Brain pericyte (primary cell): ENCODE measurements around the gene CPNE8.

Source experiments
- DNase-seq: peaks from one replicate; pipeline ENCODE4 v3.0.0-alpha.2; 2012; ENCODE audit warnings: low read depth, low spot score

CPNE8 gene

DNA sequence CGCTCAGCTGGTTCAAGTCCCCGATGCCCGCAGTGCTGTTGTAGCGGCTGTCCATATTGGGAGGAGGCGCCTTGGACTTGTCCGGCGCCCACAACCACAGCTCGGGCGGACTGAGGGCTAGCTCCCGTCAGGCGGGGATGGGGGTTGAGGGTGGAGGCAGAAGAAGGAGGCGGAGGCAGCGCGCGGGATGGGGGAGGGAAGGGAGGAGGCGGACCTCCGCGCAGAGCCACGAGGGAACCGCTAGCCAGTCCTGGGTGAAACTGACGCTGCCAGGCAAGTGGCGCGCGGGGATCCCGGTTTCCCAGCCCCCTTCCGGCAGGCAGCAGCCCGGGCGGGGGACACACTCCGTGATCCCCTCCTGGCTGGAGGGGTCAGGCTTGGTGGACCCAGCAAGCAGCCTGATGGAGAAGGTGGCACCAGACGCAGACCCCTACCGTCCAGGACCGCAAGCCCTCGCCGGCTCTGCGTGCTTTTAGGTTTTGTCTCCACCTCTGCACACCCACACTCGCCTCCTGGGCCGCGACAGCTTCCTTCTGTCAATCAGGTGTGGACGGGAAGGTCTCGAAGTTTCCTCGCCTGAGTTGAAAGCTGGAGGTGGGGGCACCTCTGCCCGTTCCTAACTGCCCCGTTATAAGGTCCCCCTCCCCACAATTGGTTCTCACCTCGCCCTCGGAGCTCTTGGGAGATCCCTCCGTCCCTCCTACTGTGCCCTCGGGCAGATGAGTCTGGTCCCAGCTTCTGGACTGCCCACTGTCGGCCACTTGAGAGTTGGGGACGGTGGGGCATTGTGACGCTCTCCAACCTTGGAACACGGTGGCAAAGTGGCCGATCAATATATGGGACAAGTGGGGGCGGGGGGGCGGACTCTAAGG is at the start of gene CPNE8:
TSS of gene CPNE8 (minus strand) at position 112 of the 872 bp plus-strand sequence. CDS start at position 55, 57 bp downstream.
- DNase-seq: no peak

DNA sequence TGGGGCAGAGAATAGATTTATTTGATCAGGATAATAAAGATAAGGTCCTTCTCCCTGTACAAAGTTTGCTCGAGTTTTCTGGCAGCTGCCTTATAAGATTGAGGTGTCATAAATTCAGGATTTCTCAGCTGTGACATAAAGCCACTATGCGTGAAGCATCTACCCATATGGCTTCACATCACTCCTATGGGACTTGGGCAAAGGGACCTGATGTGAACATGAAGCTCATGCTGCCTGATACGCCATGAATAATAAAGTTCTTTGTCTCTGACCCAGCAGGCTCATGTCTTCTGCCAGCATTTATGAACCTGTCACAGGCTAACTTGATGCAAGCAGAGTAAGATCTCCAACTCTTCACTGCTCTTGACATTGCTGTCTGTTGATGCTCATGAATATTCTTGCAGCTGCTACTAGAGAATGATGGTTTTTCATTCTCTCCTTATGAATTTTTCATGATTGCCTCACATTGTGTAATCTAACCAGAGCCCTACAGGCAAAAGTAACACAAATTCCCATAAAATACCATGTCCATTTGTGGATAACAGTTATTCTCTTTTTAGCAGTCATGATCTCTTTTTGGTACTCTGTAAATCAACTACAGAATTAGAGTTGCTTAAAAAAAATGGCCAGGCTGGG is 49.0 kb upstream of the CPNE8 start:
- no peak for DNase-seq

DNA sequence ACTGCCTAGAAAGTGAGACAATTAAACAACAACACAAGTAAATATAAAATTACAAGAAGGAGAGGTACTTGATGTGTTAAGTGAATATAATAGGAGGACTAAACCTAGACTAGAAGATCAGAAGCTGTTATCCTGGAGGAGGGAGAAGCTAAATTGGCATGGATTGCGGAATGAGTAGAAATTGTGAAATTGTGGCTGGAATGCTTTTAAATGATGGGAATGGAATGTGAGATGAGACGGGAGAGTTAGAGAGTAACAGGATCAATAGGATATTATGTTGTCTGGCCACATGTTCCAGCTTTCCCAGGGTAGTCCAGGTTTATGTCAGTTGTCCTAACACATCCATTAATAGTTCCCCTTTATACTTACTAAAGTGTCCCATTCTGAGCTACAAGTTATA is 44.0 kb upstream of the CPNE8 start:
- no peak for DNase-seq

DNA sequence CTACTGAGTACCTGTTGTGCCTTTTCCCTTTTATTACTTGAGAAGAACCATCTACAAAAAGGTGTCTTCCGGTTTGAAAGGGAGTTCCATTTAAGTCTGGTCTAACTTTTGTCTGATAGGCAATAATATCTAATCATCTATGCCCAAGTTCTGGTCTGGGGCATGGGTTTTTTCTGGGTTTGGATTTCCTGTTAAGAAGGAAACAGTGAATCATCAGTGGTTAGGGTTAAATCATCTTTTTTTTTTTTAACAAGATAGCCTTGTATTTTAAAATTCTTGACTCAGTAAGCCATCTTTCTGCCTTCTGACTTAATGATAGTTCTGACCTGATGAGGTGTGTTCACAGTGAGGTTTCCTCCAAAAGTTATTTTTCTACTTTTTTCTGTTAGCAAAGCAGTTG is 29.3 kb upstream of the CPNE8 start:
- DNase-seq: no peak

DNA sequence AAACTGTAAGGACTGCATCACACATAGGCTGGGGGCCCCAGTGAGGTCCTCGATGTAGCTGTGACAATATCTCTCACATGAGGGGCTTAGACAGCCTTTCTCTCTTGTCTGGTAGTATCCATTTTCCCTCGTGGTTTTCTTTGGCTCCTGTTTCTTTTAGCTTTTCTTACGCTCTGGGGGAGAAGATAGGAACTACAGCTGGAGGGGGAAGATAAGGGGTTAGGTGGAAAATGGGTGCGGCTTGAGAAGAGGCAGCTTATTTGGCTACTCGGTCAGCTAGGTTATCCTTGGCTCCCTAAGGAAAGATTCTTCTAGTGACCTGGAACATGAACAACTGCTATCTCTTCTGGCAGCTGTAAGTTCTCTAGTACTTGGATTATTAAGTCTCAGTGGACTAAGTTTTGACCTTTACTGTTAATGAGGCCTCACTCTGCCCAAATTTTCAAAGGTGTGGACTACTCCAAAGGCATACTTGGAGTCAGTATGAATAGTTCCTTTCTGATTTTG is 28.7 kb upstream of the CPNE8 start:
- no peak for DNase-seq

DNA sequence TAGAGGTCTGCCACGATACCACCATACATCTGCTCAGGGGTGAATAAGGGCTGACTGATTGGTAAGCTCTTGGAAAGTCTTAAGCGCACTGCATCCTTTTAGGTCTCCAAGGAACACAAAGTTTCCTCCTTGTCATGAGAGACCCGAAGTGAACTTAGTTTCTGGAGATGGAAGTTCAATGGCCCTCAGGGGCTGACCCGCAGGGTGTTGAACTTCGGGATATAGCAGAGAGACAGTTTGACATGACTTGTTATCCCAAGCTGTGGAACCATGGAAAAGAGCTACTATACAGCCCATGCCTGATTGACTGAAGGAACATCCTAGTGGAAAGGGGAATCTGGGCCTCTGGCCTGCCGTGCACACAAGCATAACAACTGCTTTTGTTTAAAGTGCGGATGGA is 26.9 kb upstream of the CPNE8 start:
- no peak for DNase-seq

DNA sequence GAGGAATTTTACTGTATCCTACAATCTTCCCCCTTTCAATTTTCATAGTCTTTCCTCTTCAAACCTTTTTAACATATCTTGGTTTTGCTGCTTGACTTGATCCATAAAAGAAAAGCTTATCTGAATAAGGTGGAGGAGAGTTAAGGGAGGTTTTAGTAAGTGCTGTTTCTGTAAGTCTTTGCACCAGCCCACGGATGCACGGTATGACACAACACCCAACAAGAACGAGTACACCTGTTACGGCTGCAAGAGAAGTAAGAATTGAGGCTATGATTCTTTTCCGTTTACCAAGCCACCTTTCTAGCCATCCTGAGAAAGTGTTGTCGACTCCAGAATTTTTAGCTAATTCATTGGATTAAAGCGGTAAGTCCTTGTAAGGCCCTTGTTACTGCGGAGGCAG is 26.1 kb upstream of the CPNE8 start:
- DNase-seq: no peak

DNA sequence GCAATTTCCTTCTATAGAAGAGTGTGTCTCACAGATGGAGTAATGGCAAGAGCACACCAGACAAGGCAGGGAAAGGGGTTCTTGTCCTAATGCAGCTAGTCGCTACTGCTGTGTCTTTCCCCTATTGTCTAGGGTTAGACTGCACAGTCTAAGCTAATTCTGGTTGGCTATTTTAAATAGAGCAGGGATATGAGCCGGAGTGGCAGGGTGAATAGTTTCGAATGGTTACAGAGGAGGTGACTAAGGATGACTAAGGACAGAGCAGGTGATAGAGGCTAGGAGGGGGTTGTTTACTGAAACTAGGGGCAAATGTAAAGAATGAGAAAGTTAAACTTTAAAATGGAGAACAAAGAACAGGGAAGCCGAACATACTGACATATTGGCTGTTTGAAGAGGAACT is 25.6 kb upstream of the CPNE8 start:
- DNase-seq: no peak

DNA sequence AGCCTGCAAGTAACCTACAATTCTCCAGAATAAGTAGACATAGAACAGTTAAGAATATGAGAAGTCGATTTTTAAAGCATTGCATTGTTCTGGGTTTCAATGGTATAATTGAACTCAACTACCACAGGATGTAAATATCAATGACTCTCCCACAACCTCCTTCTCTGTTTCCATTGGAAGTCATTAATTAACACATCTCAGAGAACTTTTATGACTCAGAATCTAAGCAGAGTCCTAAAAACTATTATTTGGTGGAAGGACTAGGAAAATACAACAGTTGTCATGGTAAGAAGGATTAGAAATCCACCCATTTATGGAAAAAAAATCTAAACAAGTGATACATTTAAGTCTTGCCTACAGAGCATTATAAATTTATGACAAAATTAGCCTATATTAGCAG is 21.1 kb upstream of the CPNE8 start:
- DNase-seq: no peak

DNA sequence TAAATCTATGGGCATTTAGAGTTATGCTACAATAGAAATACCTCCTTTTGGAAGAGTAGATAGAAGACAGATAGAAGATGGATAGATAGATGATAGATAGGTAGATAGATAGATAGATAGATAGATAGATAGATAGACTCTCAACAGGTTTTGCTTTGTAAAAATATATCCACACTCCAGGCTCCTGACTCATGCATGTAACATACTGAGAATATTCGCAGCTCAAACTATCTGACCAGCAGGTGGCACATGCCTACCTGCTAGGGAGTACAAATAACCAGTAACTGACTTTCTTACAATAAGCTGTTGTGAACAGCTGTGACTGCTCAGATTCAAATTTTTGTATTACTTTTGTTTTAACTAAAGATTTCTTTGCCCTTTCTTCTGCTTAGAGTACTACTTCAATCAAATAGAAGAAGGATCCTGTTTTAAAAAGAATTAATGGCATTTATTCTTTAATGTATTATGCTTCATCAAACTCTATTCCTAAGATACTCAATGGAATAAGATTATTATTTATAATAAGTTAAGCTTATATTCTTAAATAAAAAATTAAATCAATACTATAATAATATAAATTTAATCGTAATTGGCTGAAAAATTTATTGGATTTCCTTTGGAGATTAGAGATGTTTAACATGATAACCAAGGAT is 15.8 kb upstream of the CPNE8 start:
- no peak for DNase-seq

DNA sequence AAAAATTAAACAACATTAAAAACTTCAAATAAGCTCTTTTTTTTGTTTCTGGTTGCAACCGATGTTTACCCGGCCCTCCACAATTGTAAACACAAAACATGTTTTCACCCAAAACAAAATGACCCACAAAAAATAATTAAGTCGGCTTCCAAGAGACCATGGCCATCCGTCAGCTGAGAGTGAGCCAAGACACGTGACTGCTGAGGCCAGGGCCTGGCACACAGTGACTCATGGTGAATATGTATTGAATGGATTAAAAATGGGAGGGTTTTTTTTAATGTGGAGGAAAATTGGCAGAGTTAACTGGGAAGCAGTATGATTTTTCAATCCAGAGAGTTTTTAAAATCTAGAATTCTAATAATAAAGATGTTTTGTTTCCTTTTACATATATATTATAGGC is 13.8 kb upstream of the CPNE8 start:
- no peak for DNase-seq

DNA sequence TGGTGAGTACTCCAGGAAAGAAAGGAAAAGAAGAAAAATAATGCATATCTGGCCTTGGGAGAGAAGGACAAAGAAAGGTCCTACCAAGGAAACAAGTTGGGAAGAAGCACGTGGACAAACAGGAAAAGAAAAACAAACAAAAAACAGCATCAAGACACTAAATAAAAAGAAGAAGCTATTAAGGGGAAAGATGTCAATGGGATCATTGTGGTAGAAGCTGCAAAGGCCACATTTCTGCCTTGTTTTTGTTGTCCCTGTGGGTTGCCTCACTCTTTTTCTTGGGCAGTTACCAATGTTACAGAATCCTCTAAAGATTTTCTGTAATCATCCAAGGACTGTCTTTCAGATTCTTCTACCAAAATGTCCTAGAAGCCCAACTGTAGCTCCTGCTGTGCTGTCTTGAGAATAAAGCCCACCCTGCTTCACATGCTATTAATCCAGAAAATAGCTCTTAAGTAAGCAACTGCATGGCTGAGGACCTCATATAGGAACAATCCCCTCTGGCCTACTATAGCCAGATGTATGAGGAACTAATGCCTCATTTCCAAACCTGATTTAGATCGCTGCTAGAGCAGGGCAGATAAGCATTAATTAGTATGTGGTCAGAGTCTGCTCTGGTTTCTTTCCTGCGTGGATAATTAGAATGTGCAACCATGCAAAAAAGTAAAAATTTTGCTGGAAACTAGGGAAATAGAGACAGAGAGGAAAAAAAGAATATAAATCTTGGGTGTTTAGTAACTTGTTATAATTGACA is 10.2 kb upstream of the CPNE8 start:
- DNase-seq: no peak

DNA sequence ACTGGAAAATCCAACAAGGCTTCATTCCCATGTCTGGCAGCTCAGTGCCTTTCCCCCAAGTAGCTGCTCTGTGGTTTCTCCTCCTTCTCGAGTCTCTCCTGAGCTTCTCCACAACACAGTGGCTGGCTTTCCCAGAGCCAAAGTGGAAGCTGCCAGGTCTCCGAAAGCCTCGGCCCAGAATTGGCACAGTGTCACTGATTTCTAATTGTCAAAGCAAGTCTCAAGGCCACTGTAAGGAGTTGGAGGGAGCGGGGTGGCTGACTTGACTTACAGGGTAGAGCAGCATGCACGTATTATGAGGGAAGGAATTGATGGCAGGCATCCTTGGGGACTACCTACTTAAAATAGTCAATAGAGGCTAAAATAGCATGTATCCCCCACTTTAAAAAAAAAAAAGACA is 6.7 kb upstream of the CPNE8 start:
- no peak for DNase-seq

DNA sequence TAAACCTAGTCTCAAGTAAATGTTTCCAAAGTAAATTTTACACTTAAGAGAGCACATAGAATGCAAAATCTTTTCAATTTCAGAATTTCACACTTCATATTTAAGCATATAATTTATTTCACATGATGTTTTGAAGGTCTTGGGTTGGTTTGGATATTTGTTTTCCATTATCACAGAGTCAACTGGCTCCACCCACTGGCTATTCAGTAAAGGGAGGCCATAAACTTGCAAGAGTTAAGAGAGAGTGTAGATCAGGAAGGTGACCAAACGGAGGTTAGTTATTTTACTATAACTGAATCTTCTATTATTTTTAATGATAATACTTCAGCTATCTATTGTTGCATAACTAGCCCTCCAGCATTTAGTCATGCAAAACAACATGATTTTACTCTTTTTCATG is 6.2 kb upstream of the CPNE8 start:
- DNase-seq: no peak

DNA sequence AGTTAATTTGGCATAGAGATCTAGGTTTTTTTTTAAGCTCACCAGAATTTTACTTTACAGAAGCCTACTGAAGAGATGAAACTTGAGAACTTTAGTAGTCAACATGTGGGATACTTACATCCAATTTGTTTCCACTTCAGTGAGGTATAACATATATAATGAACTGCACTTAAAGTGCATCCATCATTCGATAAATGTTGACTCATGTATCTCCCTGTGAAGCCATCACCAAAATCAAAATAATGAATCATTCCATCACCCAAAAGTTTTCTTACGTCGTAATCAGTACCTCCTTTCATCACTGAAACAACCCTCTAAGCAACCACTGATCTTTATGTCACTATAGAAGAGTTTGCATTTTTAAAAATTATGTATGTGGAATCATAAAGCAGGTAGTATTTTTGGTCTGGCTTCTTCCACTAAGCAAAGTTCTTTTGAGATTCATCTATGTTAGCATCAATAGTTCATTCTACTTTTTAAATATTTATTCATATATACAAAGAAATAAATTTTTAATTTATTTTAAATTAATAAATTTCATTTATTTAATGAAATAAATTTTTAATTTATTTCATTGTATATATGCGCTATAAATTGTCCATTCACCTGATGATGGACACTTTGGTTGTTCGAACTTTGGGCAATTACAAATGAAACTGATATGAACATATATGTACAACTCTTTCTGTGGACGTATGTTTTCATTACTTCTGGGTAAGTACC is 2.0 kb upstream of the CPNE8 start:
- no peak for DNase-seq

DNA sequence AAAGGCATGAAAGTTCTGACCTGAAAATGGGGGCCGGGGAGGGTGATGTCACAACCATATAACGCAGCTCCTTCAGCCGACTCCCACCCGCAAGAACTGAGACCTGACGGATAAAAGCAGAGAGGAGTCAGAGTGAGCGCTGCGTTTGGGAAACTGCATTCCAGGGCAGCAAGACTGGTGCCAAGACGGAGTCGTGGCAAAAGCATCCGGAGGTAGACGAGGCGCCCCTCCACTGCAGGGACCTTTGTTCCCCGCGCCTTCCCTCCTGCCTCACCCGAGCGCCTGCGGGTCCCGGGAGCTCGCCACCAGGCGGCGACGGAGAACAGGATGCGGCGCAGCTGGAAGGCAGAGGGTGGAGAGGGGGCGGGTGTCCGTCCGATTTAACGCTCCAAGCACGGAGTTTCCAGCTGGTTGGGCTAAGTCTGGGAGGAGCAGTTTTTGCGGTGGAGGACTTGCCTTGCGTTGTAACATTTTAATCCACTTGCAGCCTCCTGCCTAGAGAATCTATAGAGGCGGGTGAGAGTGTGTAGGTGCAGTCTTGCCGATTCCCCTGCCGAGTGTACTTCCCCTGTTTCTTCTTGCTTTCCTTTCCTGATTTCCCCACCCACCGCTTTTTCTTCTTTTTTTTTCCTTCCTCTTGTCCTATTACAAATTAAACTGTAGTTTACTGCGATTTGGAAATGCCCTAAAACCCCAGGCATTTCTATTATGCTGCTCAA is 1.2 kb upstream of the CPNE8 start:
- no peak for DNase-seq

DNA sequence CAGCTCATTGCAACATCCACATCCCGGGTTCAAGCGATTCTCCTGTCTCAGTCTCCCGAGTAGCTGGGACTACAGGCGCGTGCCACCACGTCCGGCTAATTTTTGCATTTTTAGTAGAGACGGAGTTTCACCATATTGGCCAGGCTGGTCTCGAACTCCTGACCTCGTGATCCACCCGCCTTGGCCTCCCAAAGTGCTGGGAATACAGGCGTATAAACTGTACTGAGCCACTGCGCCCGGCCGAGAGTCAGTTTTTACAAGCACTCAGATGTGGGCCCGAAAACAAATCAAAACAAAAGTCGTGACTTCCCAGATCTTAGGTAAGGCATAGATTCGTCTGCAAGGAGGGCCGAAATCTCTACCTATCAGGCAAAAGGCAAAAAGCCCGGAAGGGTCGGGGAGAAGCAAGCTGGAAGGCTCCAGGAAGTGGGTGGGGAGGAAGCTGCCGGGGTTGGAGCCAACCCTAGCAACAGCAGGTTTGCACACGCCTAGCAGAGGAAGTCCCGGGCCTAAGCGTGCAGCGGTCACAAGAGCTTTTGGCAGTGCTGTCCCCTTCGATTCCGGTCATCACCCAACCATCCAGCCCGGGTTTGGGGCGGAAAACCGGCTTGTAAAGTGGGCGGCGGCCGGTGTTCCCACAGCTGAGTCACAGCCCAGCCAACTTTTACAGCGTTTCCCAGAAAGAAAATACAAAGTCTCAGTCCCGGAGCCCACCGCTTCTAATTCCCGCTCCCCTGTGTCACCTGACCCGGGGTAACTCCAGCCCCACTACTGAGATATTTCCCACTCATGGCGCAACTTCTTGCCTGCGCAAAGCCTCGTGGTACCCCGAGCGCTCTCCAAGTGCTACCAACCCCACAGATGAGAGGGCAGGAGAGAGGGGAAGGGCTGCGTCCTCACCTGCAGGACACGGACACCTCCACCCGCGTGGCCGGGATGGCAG is 583 bp downstream of the CPNE8 start:
- DNase-seq: no peak

DNA sequence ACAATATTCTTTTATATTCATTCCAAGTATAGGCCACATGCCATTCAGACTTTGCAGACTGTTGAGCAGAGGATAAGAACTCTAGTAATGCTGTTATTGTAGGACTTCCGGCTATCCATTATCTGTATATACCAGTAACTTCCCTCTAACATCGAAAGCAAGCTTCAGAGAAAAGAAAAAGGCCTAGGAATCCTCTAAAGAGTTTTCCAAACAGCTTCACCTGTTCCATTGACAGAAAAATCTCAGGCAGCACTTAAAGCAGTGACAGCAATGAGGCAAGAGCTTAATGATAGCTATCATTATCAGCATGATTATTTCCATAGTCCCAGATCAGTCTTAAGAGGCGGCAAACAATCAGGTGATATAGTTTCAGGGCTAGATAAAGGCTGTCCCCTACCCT is 1.8 kb downstream of the CPNE8 start:
- no peak for DNase-seq

DNA sequence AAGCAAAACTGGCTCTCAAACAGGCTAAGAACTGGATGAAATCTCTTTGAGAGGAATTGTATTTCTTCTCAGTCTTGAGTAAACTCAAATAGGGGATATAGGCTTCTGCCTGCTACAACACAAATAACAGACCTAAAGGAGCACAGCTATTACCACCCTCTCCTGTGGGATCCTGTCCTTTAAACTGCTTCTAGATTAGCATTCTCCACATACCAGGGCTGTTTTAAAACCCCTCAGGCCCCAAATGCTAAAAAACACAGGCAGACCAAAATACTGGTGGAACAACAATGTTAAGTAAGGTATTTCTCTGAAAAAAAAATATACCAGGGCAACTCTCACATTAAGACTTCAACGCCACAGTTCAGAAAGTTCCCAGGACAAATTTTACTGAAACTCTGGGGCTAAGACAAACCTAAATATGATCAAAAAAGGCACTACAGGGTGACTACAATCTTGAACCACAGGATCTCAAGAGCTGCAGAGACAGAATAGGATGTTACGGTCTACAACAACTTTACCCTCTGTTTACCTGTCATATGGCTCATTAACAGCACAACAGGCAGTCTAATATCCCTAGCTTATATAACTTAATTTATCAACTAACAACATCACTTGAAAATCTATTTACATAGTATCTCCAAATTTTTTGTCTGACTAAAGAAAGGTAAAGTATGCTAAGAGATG is 7.2 kb downstream of the CPNE8 start:
- DNase-seq: no peak
